Spleen (tissue), 7 donors: ENCODE data around the gene ECM2.

Experiments used
- CTCF ChIP-seq, 11 experiments: fragments of 200-600 bp in 7 of 11; fragments of 450-650 bp in 4 of 11; sonication (generic) in 4 of 11; IDR thresholded peaks in 8 of 11; conservative IDR thresholded peaks in 3 of 11; 1 replicate in 7 of 11; 2 replicates in 4 of 11; pipeline versions ENCODE4 v1.4.0 to v1.8.0; 2016 to 2021; ENCODE audit warnings: antibody characterized with exemption in 11 of 11, inconsistent platforms in 4 of 11, mild to moderate bottlenecking in 1 of 11
- POLR2A ChIP-seq, 3 donors: fragments of 450-650 bp; IDR thresholded peaks; one replicate each; pipeline ENCODE4 v1.5.1; 2017; ENCODE audit warnings: antibody characterized with exemption in 3 of 3, mild to moderate bottlenecking in 1 of 3
- donor health status: DM: no; HTN: no; CAD: no; lungs with moderate emphysema.
- donor health status: DM: no; HTN: no; CAD: no.
- donor health status: DM: no; HTN: no; CAD: no.

- no peak for TF ChIP-seq CTCF (IDR thresholded peaks at IDR 0.05 in 8 of 11, conservative IDR thresholded peaks at IDR 0.05 in 3 of 11)
- no peak for TF ChIP-seq POLR2A (IDR thresholded peaks at IDR 0.05)
These were observed 15.0 kb upstream of the ECM2 start for GRCh38 chr9:92550765-92551164.
